ENCODE data around the gene IFI27L1.

Gene IFI27L1

GRCh38 chr14:94139006-94139405, 57.9 kb downstream of the IFI27L1 start:
- no peak for DNase-seq

- DNase-seq: no peak
These were observed 58.3 kb downstream of the IFI27L1 start for GRCh38 chr14:94139421-94139820.

GRCh38 chr14:94142247-94142646, 61.1 kb downstream of the IFI27L1 start:
- no peak for DNase-seq

- no peak for DNase-seq
These were observed 61.7 kb downstream of the IFI27L1 start for GRCh38 chr14:94142836-94143235.

GRCh38 chr14:94143239-94143638, 62.1 kb downstream of the IFI27L1 start:
- no peak for DNase-seq

GRCh38 chr14:94143711-94144110, 62.6 kb downstream of the IFI27L1 start:
- no peak for DNase-seq

GRCh38 chr14:94144765-94145164, 63.7 kb downstream of the IFI27L1 start:
- DNase-seq: no peak

GRCh38 chr14:94145902-94146527, 64.9 kb downstream of the IFI27L1 start:
- no peak for DNase-seq
